Panc1 (cell line): ENCODE results near the gene FKBP2. TPM values are rescaled to one million over a fixed set of nuclear protein-coding genes. Genes with fewer than 3 reads are reported as not detected.

Source experiments
- ATAC-seq: fragments of 200-7000 bp; cut with Tn5 transposase; 2 replicates; pipeline ENCODE4 v1.9.1; 2020; ENCODE audit warnings: mild to moderate bottlenecking, moderate library complexity
- BruUV-seq: library from RNA; stranded (reverse); fragments of 400-500 nt; replicated peaks from 2 replicates; lab custom pipeline; 2021; lab: Mats Ljungman, UMichigan
- CTCF ChIA-PET: fragments of 300-600 bp; sonication (Branson Sonifier 250); formaldehyde crosslinking; loops from one replicate; lab custom pipeline; 2022; ENCODE audit warnings: antibody characterized with exemption; lab: Charles Lee
- POLR2A ChIA-PET: fragments of 300-600 bp; sonication (Branson Sonifier 250); formaldehyde crosslinking; loops from one replicate; lab custom pipeline; 2022; ENCODE audit warnings: antibody characterized with exemption; lab: Charles Lee
- DNase-seq: peaks from one replicate; pipeline ENCODE4 v3.0.0-alpha.2; 2010; ENCODE audit warnings: low read depth, low spot score
- H3K27ac ChIP-seq: 2 replicates; pipeline ENCODE4 v1.5.1; 2011; ENCODE audit warnings: mild to moderate bottlenecking, low read length, inconsistent platforms
- H3K27me3 ChIP-seq: fragments of 200-500 bp; sonication (Bioruptor generic); 2 replicates; pipeline ENCODE4 v1.6.0; 2014; ENCODE audit warnings: low read length, inconsistent platforms; ENCODE audit not compliant: control insufficient read depth, insufficient read depth
- H3K36me3 ChIP-seq: fragments of 200-500 bp; sonication (Bioruptor generic); 2 replicates; pipeline ENCODE4 v1.5.1; 2014; ENCODE audit warnings: inconsistent platforms, mild to moderate bottlenecking, low read length, moderate library complexity; ENCODE audit not compliant: control insufficient read depth, insufficient read depth
- H3K4me1 ChIP-seq: 2 replicates; pipeline ENCODE4 v1.5.1; 2011; ENCODE audit warnings: inconsistent platforms, mild to moderate bottlenecking, low read length, moderate library complexity; ENCODE audit not compliant: control insufficient read depth, insufficient read depth
- H3K4me3 ChIP-seq, 2 experiments: 2 replicates each; pipeline ENCODE4 v1.5.1; 2011 to 2012; ENCODE audit warnings: low read depth in 2 of 2, low read length in 2 of 2, mild to moderate bottlenecking in 2 of 2, inconsistent platforms in 1 of 2, moderate library complexity in 1 of 2
- H3K9me3 ChIP-seq: fragments of 200-500 bp; sonication (Bioruptor generic); 2 replicates; pipeline ENCODE4 v1.5.1; 2014; ENCODE audit warnings: low read depth, mild to moderate bottlenecking, inconsistent platforms, low read length, moderate library complexity; ENCODE audit not compliant: control insufficient read depth, insufficient read depth
- CTCF ChIP-seq: fragments of 450-650 bp; IDR thresholded peaks from 2 replicates; pipeline ENCODE4 v1.5.1; 2017; ENCODE audit warnings: mild to moderate bottlenecking
- POLR2AphosphoS5 ChIP-seq: IDR thresholded peaks from 2 replicates; pipeline ENCODE4 v1.6.1; 2012; ENCODE audit warnings: mild to moderate bottlenecking, low read depth, low read length, moderate library complexity
- REST ChIP-seq, 2 experiments: IDR thresholded peaks; 2 replicates each; pipeline ENCODE4 v1.6.1; 2011 to 2012; ENCODE audit warnings: low read depth in 2 of 2, control low read depth in 1 of 2, low read length in 1 of 2, mild to moderate bottlenecking in 1 of 2, moderate library complexity in 1 of 2; ENCODE audit not compliant: insufficient read depth in 1 of 2
- SIN3A ChIP-seq: IDR thresholded peaks from 2 replicates; pipeline ENCODE4 v1.6.1; 2012; ENCODE audit warnings: low read depth, mild to moderate bottlenecking, low read length, moderate library complexity, borderline replicate concordance; ENCODE audit not compliant: insufficient read depth
- TCF7L2 ChIP-seq: IDR thresholded peaks from 2 replicates; pipeline ENCODE4 v1.6.1; 2011; ENCODE audit warnings: mild to moderate bottlenecking, low read depth, low read length, inconsistent platforms
- in situ Hi-C: cut with HindIII; loops from 2 replicates; pipeline ENCODE4 v1.10.0; 2016; ENCODE audit warnings: low sequenced_read_pairs, low pct_unique_long_range_greater_than_20kb
- intact Hi-C: fragments of 100-400 bp; cut with micrococcal nuclease; formaldehyde crosslinking; loops from one replicate; pipeline ENCODE4 v1.10.0; 2022; ENCODE audit not compliant: unreplicated experiment
- total RNA-seq: library from RNA; stranded (reverse); gene quantifications from one replicate; pipeline ENCODE4 v1.2.1, GENCODE V29; 2021; ENCODE audit not compliant: unreplicated experiment

FKBP2 gene
- total RNA-seq, 1 experiment from 2014 or later: 71.8 TPM

- ChIA-PET POLR2A (no interaction called here), CTCF (no interaction called here)
- Histone ChIP-seq H3K27ac (no peak overlapping the region), H3K4me1 (no peaks in the 10 kb centered on the region; the same call in 1 of the 2 replicates), H3K9me3 (no peaks in the 10 kb centered on the region), H3K36me3 (peaks cover 2% of the 10 kb centered on the region), H3K4me3 (no peak overlapping the region), H3K27me3 (no peaks in the 10 kb centered on the region)
- intact Hi-C loops (no loop called here), in situ Hi-C loops (no loop called here)
- ATAC-seq (peak; percentile 15; the same call in 1 of the 2 replicates), DNase-seq (no peak)
- BruUV-seq: no TSS peak
- TF ChIP-seq TCF7L2 (no peak), POLR2AphosphoS5 (no peak), SIN3A (no peak), CTCF (no peak), REST (IDR thresholded peaks at IDR 0.05; ENCODE audit: insufficient read depth in 1 of 2, low read depth in 2 of 2, low read length in 1 of 2) (no peak)
These were observed 31.9 kb upstream of the FKBP2 start for GRCh38 chr11:64208796-64209562.

GRCh38 chr11:64209563-64209843 lies 31.4 kb upstream of the FKBP2 start:
- TF ChIP-seq SIN3A: no peak
- H3K4me1 ChIP-seq: no peaks in the 10 kb centered on the region; the same call in 1 of the 2 replicates
- no TSS peak for BruUV-seq
- ATAC-seq (no peak), DNase-seq (no peak)
- H3K9me3 ChIP-seq: no peaks in the 10 kb centered on the region
- no peak overlapping the region for H3K4me3 ChIP-seq
- ChIA-PET CTCF (no interaction called here), POLR2A (no interaction called here)
- H3K36me3 ChIP-seq: no peaks in the 10 kb centered on the region; the same call in none of the 2 replicates
- intact Hi-C loops (no loop called here), in situ Hi-C loops (no loop called here)
- no peaks in the 10 kb centered on the region for H3K27me3 ChIP-seq
- H3K27ac ChIP-seq: no peak overlapping the region
